ENCODE measurements around the gene FAM76B. TPM values are rescaled to one million over a fixed set of nuclear protein-coding genes. Genes with fewer than 3 reads are reported as not detected.

The FAM76B gene
- total RNA-seq, 2 donors from 2014 or later = 14.5 to 16.8 TPM

DNA sequence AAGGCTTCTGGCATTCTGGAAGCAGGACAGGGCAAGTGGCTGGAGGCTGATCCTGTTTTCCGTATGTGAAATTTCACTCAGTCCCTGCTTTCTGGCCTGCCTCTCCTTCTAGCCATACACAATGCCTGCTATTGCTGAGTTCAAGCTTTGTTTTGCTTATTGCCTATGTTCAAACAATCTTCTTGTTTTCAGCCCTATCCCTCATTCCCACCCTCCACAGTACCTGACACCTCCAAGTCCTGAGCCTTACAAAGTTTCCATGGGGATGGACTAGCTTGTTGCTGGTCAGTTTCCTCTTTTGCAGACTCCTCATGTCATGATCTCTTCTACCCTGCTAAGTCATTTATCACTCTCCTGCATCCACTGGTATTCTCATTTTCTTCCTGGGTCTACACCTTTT lies 38.1 kb downstream of the FAM76B start:
- intact Hi-C loops (cut with DNase I, micrococcal nuclease) = no loop called here
- DNase-seq = no peak
- no peak for ATAC-seq

DNA sequence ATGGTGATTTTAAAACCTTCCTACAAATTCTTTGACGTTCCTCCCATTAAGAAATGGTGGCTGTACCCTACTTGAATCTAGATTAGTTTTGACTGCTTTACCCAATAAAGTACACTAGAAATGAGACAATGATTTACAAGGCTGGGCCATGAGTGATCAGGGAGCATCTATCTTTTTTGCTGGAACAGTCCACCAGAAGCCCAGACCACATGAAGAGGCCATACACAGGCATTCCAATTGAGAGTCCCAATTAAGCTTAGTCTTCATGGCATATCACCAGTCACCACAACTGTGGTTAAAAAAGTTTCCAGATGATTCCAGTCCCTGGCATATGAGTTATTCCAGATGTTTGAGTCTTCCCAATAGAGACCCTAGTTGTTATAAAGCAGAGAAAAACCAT lies 39.5 kb downstream of the FAM76B start:
- ATAC-seq = no peak
- no peak for DNase-seq
- intact Hi-C loops (cut with DNase I, micrococcal nuclease) = no loop called here

DNA sequence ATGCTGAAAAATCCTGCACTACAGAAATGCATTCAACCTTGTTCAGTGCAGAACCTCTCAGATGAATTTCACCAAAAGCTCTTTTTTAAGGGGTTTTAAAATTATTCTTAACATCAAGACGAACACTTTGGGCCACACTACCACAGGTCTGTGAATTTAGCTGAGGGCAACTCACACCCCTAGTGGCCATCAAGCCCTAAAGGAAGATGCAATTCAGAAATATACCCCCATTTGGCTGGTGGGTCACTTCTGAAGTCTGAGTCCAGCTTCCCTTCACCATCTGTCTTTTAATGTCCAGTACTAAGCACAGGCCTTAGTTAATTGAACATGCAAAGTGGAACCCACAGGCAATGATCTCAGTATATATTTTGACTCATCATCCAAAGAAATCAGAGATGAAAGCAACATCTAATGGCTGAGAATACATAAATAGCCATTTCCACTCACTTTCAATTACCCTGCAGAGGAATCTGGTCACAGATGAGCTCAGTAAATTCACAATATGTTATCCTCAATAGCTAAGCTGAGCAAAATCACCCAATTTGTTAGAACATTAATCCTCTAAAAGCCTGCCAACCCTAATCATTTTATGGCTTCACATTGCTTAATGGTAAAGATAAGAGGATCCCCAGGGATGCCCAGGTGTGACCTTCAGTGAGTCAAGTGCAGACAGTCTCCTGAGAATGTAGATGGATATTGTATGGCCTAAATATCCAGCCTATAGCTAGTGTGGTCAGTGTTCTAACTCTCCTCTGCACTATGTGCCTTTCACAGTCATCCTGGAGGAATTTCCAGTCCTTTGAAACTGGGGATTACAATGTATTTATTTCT lies 50.3 kb downstream of the FAM76B start:
- no peak for DNase-seq
- no peak for ATAC-seq
- intact Hi-C loops (cut with DNase I, micrococcal nuclease) = no loop called here

DNA sequence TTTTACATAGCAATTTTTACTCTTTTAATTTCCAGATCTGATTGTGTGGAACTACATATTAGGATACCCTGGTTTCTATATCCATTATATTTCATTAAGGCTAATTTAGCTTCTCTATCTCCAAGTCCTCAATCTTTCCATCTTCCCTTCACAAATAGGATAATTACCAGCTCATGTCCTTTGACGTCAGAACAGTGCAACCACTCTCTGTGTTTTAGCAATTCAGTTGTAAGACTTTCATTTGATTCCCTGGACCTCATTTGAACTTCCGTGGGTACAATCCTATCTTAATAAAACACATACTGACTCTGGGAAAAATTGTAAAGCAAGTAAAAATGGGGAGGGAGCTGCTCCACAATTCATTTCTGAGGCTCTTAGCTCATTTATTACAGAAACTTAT lies 52.8 kb downstream of the FAM76B start:
- intact Hi-C loops (cut with DNase I, micrococcal nuclease) = no loop called here
- DNase-seq = no peak
- no peak for ATAC-seq

DNA sequence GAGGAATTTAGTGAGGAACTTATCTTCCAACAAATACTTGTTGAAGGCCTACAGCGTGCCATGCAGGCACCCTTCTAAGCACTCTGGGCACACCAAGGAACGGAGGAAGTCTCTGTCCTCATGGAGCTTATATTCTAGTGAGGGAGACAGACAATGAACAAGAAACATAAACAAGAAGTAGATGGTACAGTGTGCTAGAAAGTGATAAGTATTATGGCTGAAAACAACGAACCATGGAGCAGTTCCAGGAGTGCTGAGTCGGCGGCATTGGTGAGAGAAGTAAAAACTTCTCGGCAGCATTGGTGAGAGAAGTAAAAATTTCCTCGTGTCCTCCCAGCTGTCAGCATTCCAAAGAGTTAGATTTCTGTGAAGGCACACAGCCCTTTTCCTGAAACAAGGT lies 53.2 kb downstream of the FAM76B start:
- ATAC-seq = no peak
- no peak for DNase-seq
- intact Hi-C loops (cut with DNase I, micrococcal nuclease) = no loop called here

DNA sequence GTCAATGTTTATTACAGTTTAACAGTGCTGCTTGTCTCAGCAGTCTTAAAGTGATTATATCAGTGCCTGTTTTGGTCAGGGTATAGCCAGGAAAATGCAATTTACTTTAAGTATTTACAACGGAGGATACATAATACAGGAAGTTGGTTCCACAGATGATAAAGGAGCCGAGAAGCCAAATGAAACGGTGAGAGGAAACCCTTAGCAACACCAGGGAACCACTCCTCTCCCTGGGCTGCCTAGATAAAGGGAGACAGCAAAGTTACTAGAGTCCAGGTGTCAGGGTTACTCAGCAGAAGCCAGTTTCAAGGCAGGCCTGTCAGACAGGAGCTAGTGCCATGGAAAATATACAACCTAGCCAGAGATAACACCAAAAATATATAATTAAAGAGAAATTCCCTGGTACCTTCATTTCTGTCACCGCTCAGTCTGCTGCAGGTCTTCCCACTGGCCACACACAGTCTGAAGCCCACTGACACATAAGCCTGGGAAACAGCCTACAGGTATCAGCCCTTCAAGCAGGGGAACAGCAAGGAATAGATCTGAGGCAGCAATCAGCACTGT lies 55.5 kb downstream of the FAM76B start:
- ATAC-seq (no peak), DNase-seq (no peak)

DNA sequence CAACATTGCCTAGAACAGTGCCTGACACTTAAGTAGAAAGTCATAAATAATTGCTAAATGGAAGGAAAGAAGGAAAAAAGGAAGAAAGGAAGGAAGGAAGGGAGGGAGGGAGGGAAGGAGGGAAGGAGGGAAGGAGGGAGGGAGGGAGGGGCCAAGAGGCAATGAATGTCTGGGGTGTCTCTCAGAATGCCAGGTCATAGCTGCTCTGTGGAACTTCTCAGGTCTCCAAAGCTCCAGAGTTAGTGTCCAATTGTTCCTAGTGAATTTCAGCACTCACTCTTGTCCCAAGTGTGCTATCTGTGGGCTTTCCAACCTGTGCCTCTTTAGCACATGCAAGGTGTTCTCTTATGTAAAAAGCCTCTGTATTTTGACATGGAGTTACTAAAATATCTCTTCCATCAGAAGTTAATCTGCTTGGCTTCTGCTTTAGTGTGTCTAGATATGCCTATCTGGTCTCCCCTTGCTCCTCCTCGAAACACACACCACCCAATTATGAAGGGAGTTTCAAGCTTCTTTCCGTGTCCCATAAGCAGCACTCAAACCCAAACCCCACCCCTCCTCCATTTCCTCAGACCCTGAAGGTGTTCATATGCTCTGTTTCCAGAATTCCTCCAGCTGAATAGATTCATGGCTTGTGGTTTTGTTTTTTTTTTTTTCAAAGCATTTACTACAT lies 56.5 kb downstream of the FAM76B start:
- ATAC-seq = no peak
- no peak for DNase-seq
- intact Hi-C loops (cut with DNase I, micrococcal nuclease) = no loop called here

More for the DNA sequence above, 55.5 kb downstream of the FAM76B start:
- intact Hi-C loops (cut with DNase I, micrococcal nuclease) = no loop called here

DNA sequence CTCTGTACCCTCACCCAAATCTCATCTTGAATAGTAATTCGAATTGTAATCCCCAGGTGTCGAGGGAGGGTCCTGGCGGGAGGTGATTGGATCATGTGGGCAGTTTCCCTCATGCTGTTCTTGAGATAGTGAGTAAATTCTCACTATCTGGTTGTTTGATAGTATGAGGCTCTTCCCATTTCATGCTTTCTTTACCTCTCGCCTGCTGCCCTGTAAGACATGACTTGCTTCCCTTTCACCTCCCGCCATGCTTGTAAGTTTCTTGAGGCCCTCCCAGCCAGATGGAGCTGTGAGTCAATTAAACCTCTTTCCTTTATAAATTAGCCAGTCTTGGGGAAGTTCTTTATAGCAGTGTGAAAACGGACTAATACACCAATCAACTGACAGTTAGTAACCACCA lies 60.1 kb downstream of the FAM76B start:
- intact Hi-C loops (cut with DNase I, micrococcal nuclease) = no loop called here
- no peak for ATAC-seq
- no peak for DNase-seq

DNA sequence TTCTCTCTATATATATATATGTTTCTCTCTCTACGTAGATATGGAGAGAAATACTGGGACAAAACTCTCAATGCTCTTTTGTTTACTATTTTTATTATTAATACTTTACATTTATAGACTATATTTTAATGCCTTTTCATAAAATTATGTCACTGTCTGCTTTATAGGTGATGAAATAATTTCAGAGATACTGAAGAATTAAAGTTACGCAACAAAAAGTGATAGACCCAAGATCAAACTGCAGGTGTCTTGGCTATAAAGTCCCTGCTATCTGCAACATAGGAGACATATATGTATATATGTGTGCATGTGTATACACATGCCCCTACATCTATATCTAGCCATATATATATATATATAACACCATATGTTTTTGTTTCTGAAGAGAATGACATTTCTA lies 60.8 kb downstream of the FAM76B start:
- intact Hi-C loops (cut with DNase I, micrococcal nuclease) = no loop called here
- DNase-seq = no peak
- no peak for ATAC-seq

DNA sequence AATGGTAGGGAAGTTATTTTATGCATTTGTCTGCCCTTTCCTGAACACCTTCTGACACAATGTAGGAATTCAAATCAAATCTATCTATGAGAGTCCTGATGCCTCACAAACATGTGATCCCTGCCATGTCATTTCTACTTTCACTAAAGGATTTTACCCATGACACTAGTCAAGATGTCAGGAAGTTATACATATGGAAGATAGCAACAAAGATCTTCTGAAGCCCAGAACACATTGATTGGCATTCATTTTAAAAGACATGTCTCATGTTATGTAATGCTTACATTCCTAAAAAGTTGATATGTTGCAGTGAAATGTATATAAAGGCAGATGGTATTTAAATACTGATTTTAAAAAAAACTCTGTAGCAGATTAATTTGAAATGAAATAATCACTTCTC lies 61.5 kb downstream of the FAM76B start:
- ATAC-seq = no peak
- intact Hi-C loops (cut with DNase I, micrococcal nuclease) = no loop called here
- no peak for DNase-seq

DNA sequence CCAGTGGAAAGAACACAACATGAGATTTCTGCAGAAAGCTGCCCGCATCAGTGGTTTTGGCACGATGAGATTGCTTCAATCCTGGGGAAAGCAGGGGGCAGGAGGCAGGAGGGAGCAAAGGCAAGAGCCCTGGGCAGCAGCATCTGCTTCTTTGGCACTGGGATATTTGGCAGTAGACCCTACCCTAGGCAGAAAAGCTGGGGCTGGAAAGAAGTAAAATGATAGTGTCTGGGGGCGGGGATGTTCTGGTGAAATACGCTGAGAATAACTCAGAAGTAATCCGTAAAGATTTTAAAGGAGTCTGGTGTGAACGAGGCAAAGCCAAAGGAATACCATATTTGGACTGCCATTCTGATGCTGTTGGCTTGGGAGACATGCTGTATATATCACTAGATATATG lies 62.0 kb downstream of the FAM76B start:
- ATAC-seq (no peak), DNase-seq (no peak)
- intact Hi-C loops (cut with DNase I, micrococcal nuclease) = no loop called here

DNA sequence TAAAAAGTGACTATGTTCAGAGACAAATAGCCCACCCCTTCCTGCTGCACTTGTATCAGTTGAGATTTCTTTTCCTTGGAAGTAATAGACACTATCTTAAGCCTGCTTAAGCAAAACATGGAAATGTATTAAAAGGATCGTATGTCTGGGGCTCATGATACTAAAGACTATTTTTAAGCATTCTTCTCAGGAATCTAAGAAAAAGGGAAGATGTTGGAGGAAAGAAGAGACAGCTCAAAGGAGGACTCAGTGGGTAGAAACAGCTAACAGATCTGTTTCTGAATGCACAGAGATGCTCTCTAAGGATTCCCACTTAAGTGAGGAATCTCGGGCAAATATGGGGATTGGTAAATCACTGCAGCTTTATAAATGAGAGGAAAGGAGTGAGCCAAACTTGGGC lies 62.5 kb downstream of the FAM76B start:
- intact Hi-C loops (cut with DNase I, micrococcal nuclease) = no loop called here
- ATAC-seq (no peak), DNase-seq (no peak)

DNA sequence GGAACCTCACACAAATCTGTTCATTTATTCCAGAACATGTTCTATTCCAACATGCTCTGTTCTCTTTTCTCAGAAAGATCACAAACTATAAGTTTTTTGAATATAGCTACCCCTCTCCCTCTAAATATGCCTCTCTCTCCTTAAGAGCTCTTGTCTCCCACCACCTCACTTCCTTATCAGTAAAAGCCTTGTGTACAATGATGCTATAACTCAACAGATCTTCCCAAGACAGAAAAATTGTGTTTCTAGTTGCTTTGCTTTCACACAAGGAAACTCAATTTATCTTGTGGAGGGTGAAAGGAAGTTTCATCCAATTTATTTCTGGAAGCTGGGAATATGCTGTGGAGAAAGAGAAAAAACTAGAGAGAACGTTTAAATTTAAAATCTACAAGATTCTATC lies 64.4 kb downstream of the FAM76B start:
- intact Hi-C loops (cut with DNase I, micrococcal nuclease) = no loop called here
- no peak for DNase-seq
- ATAC-seq = no peak

DNA sequence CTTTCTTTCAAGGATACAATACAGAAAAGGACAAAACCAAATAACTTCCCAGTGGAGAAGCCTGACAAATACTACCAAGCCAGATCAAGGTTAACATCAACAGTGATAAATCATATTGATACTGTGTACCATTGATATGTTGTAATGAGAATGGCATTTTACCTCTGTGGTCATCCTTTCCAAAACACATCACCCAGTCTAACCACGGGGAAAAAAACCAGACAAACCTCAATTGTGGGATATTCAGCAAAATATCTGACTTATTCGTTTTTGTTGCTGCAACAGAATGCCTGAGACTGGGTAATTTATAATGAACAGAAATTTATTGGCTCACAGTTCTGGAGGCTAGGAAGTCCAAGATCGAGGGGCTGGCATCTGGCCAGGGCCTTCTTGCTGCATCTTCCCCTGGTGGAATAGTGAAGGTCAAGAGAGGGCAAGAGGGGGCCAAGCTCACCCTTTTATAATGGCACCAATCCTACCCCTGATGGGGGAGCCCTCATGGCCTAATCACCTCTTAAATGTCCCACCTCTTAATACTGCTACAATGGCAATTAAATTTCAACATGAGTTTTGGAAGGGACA lies 66.1 kb downstream of the FAM76B start:
- ATAC-seq (no peak), DNase-seq (no peak)
- intact Hi-C loops (cut with DNase I, micrococcal nuclease) = no loop called here

DNA sequence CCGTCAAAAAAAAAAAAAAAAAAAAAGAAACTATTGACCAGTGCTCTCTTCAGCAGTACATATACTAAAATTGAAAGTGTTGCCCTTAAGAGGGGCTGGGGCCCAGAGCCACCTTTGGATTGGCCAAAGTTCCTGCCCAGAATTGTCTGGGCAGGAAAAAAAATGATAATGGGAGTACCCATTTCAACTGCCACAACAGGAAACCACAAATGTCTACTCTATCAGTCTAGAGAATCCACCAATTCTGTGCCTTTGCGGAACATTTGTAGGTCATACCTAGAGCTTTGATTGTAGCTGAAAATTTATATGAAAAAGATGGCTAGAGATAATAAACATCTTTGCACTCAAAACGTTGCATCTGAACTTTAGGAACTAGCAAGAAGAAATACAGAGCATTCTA lies 69.4 kb downstream of the FAM76B start:
- ATAC-seq = no peak
- no peak for DNase-seq
- intact Hi-C loops (cut with DNase I, micrococcal nuclease) = no loop called here

Other genes starting within 250 kb of the FAM76B start
- gene CEP57, start 716 bp upstream of the FAM76B start, total RNA-seq = 10 to 100 TPM; 29.4 to 31.7 TPM
- gene MTMR2, start 134.3 kb upstream of the FAM76B start, total RNA-seq = 10 to 100 TPM; 17.1 to 22.7 TPM